ENCODE results near the gene CFAP68. TPM values are rescaled to one million over a fixed set of nuclear protein-coding genes. Genes with fewer than 3 reads are reported as not detected.
A peak's percentile ranks its signal among the peaks of the same experiment; 100 is the strongest.

Gene CFAP68
- total and polyA plus RNA-seq, 4 donors, result 15.2 to 49.0 (median 22.5) TPM

GRCh38 chr11:111835665-111836064 is 43.7 kb upstream of the CFAP68 start:
- Histone ChIP-seq H3K27ac (ENCODE audit: low read depth in 1 of 2, low read length in 1 of 2) (no peak overlapping the region), H3K9me3 (ENCODE audit: control insufficient read depth in 4 of 4, insufficient read depth in 3 of 4, low read length in 3 of 4) (no peaks in the 10 kb centered on the region), H3K4me1 (ENCODE audit: control insufficient read depth in 5 of 5, insufficient read depth in 5 of 5, low read length in 5 of 5) (no peaks in the 10 kb centered on the region), H3K36me3 (ENCODE audit: control insufficient read depth in 4 of 4, insufficient read depth in 4 of 4, low read length in 4 of 4) (peaks cover 11 to 33% (median 20%) of the 10 kb centered on the region in 4 donors), H3K9ac (ENCODE audit: insufficient read depth in 1 of 2, low read length in 2 of 2) (no peak overlapping the region), H3K4me3 (no peak overlapping the region), H3K27me3 (ENCODE audit: control insufficient read depth in 3 of 3, insufficient read depth in 3 of 3, low read length in 2 of 3) (no peaks in the 10 kb centered on the region)
- TF ChIP-seq, protein P1, sequence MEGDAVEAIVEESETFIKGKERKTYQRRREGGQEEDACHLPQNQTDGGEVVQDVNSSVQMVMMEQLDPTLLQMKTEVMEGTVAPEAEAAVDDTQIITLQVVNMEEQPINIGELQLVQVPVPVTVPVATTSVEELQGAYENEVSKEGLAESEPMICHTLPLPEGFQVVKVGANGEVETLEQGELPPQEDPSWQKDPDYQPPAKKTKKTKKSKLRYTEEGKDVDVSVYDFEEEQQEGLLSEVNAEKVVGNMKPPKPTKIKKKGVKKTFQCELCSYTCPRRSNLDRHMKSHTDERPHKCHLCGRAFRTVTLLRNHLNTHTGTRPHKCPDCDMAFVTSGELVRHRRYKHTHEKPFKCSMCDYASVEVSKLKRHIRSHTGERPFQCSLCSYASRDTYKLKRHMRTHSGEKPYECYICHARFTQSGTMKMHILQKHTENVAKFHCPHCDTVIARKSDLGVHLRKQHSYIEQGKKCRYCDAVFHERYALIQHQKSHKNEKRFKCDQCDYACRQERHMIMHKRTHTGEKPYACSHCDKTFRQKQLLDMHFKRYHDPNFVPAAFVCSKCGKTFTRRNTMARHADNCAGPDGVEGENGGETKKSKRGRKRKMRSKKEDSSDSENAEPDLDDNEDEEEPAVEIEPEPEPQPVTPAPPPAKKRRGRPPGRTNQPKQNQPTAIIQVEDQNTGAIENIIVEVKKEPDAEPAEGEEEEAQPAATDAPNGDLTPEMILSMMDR (IDR thresholded peaks at IDR 0.05; ENCODE audit: control extremely low read depth, extremely low read depth), result no peak
- DNase-seq (no peak), ATAC-seq (ENCODE audit: insufficient read depth, low FRiP score) (no peak)
- 96 to 98% methylated on average over 7 of the region's 7 CpGs for WGBS, 2 donors

GRCh38 chr11:111836162-111836561 is 43.2 kb upstream of the CFAP68 start:
- H3K27ac ChIP-seq (ENCODE audit: low read depth in 1 of 2, low read length in 1 of 2), result no peak overlapping the region
- H3K9ac ChIP-seq (ENCODE audit: insufficient read depth in 1 of 2, low read length in 2 of 2), result no peak overlapping the region
- H3K9me3 ChIP-seq (ENCODE audit: control insufficient read depth in 4 of 4, insufficient read depth in 3 of 4, low read length in 3 of 4), result no peaks in the 10 kb centered on the region
- TF ChIP-seq, protein P1 (IDR thresholded peaks at IDR 0.05; ENCODE audit: control extremely low read depth, extremely low read depth), result no peak
- peaks cover 0 to under 1% (median 0%) of the 10 kb centered on the region in 5 donors for H3K4me1 ChIP-seq (ENCODE audit: control insufficient read depth in 5 of 5, insufficient read depth in 5 of 5, low read length in 5 of 5)
- H3K4me3 ChIP-seq, result no peak overlapping the region
- WGBS, 2 donors, result 66 to 73% methylated on average over 1 of the region's 1 CpG
- ATAC-seq (ENCODE audit: insufficient read depth, low FRiP score), result no peak
- no peaks in the 10 kb centered on the region for H3K27me3 ChIP-seq (ENCODE audit: control insufficient read depth in 3 of 3, insufficient read depth in 3 of 3, low read length in 2 of 3)
- DNase-seq, result no peak
- peaks cover 10 to 33% (median 20%) of the 10 kb centered on the region in 4 donors for H3K36me3 ChIP-seq (ENCODE audit: control insufficient read depth in 4 of 4, insufficient read depth in 4 of 4, low read length in 4 of 4)

- no peak overlapping the region for H3K4me3 ChIP-seq
- peak in 2 of 3 donors; percentile 13 to 54 for DNase-seq
- WGBS, 2 donors, result 56 to 94% methylated on average over 1 of the region's 1 CpG
- H3K27me3 ChIP-seq (ENCODE audit: control insufficient read depth in 3 of 3, insufficient read depth in 3 of 3, low read length in 2 of 3), result no peaks in the 10 kb centered on the region
- ATAC-seq (ENCODE audit: insufficient read depth, low FRiP score), result no peak
- H3K9ac ChIP-seq (ENCODE audit: insufficient read depth in 1 of 2, low read length in 2 of 2), result no peak overlapping the region
- H3K27ac ChIP-seq (ENCODE audit: low read depth in 1 of 2, low read length in 1 of 2), result peak overlapping the region in 1 of 2 donors; percentile 16
- peaks cover 8 to 33% (median 20%) of the 10 kb centered on the region in 4 donors for H3K36me3 ChIP-seq (ENCODE audit: control insufficient read depth in 4 of 4, insufficient read depth in 4 of 4, low read length in 4 of 4)
- TF ChIP-seq, protein P1 (IDR thresholded peaks at IDR 0.05; ENCODE audit: control extremely low read depth, extremely low read depth), result no peak
- H3K9me3 ChIP-seq (ENCODE audit: control insufficient read depth in 4 of 4, insufficient read depth in 3 of 4, low read length in 3 of 4), result no peaks in the 10 kb centered on the region
- H3K4me1 ChIP-seq (ENCODE audit: control insufficient read depth in 5 of 5, insufficient read depth in 5 of 5, low read length in 5 of 5), result peaks cover 0 to 3% (median 0%) of the 10 kb centered on the region in 5 donors
These were observed 42.6 kb upstream of the CFAP68 start for GRCh38 chr11:111836721-111837120.

DNA sequence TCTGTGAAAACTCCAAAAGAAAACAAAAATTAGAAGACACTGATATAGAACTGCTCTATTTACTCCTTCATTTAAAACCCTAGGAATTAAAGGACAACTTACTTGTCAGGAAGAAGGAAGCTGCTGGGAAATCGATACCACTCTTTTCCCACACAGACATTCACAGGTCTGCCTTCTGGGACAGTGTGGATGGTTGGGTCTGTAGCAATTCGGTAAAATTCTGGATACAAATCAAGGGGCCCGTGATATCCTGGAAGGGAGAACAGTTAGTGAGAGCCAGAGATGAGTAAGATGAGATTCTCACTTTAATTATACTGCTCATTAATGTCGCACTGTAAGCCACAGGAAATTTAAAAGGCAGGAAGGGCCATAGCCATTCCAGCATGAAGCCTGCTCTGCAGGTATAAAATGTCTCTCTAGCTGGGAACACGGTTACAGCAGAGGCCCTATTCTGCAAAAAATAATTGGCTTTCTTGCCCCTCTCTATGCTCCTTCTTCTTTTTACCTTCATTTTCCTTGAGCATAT is 41.9 kb upstream of the CFAP68 start:
- no peak overlapping the region for H3K27ac ChIP-seq (ENCODE audit: low read depth in 1 of 2, low read length in 1 of 2)
- H3K9ac ChIP-seq (ENCODE audit: insufficient read depth in 1 of 2, low read length in 2 of 2), result no peak overlapping the region
- H3K4me1 ChIP-seq (ENCODE audit: control insufficient read depth in 5 of 5, insufficient read depth in 5 of 5, low read length in 5 of 5), result peaks cover 0 to 3% (median 0%) of the 10 kb centered on the region in 5 donors
- TF ChIP-seq, protein P1 (IDR thresholded peaks at IDR 0.05; ENCODE audit: control extremely low read depth, extremely low read depth), result no peak
- no peak for ATAC-seq (ENCODE audit: insufficient read depth, low FRiP score)
- H3K27me3 ChIP-seq (ENCODE audit: control insufficient read depth in 3 of 3, insufficient read depth in 3 of 3, low read length in 2 of 3), result no peaks in the 10 kb centered on the region
- no peak overlapping the region for H3K4me3 ChIP-seq
- WGBS, 2 donors, result 92 to 96% methylated on average over 5 of the region's 5 CpGs
- peaks cover 8 to 33% (median 20%) of the 10 kb centered on the region in 4 donors for H3K36me3 ChIP-seq (ENCODE audit: control insufficient read depth in 4 of 4, insufficient read depth in 4 of 4, low read length in 4 of 4)
- DNase-seq, result no peak
- no peaks in the 10 kb centered on the region for H3K9me3 ChIP-seq (ENCODE audit: control insufficient read depth in 4 of 4, insufficient read depth in 3 of 4, low read length in 3 of 4)
